GM18508 (cell line): Measurements from ENCODE around the gene NRDC.
"Not testable (repeated sequence)": the region's sequence is repeated elsewhere in the genome, so short reads cannot be mapped to it uniquely, and the experiment has no call there.

ENCODE experiments used
- ATAC-seq: cut with Tn5 transposase; IDR thresholded peaks from one replicate; pipeline ENCODE4 v1.9.1; 2021; ENCODE audit warnings: moderate number of reproducible peaks; ENCODE audit not compliant: insufficient read depth, unreplicated experiment

NRDC gene

DNA sequence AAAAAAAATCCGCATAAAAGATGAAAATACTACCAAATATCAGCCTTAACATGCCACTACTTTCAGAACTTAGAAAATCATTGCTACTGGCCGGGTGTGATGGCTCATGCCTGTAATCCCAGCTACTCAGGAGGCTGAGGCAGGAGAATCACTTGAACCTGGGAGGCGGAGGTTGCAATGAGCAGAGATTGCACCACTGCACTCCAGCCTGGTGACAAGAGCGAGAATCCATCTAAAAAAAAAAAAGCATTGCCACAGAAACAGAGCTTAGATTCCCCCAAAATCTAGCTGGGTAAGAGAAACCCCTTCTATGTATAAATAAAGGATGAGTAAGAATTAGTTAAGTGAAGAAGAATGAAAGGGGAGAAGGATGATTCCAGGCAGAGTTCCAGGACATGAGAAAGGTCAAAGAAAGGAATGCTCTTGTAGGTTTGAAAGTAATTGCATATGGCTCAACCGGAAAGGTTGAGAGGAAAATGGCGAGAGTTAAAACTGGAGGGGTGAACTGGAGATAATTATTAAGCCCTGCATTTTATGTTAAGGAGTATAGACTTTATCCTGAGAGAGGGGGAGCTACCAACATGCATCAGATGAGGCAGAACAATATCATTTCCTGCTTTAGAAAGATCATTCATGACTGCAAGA, 19.7 kb upstream of the NRDC start:
- no peak for ATAC-seq

DNA sequence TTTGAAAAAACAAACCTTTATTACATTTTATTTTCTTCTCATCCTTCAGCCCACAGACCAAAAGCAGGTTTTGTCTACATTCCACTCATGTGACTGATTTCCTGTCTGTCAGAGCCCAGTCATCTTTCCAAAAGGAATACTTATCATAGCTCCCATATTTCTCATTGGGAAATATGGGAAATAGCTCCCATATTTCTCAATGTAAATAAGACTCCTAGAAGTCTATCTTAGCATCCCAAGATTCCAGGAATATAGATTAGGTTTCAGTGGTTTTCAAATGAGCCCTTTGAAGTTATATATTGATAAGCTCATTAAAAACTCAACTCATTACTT, 19.1 kb upstream of the NRDC start:
- no peak for ATAC-seq

DNA sequence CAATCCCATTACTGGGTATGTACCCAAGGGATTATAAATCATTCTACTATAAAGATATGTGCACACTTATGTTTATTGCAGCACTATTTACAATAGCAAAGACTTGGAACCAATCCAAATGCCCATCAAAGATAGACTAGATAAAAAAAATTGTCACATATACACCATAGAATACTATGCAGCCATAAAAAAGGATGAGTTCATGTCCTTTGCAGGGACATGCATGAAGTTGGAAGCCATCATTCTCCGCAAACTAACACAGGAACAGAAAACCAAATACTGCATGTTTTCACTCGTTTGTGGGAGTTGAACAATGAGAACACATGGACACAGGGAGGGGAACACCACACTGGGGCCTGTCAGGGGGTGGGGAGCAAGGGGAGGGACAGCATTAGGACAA, 16.2 kb upstream of the NRDC start:
- ATAC-seq: not testable (repeated sequence)

DNA sequence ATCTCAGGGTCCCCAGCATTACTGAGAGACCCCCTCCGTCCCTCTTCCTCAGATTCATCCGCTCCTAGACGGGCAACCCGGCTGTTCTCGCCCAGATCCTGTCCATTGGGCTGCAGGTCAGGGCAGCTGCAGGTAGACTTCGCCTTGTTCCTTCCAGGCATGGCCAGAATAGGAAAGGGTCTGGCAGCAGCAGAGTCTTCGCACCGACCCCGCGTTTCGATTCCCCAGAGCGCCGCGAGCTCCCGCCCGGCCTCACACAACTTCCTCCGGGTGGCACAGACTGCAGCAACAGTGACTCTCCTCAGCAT, 265 bp downstream of the NRDC start:
- no peak for ATAC-seq

DNA sequence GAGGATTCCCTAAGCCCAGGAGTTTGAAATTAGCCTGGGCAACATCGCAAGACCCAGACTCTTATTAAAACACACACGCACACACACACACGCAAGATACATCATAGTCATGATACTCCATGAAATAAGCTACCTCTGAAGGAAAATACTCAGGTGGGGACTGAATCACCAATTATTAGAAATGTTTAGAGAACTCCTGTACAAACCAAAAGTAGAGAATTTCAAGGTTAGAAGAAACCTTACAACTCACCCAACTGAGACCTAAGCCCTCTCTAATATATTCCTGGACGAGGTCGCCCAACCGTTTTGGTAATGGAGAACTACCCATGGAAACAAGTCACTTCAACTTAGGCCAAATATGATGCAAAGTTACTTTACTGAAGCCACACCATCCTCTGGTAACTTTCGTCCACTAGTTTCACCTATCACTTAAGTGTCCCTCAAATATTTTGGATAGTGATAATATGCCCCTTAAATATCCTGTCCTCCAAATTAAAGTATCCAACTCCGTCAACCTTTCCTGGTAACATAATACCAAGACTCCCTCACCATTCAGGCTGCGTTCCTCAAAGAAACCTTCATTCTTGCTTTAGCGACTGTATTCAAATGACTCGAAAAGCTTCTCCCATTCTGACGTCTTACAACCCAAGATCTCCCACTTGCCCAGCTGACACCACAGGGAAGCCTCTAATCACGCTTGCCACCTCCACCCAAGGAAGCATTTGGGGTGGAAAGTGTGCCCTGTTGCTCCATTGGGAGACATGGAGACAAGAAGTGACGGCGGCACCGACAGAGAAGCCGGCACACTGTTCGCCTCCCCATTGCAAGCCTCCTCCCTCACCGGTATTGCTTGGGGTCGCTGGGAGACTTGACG, 856 bp downstream of the NRDC start:
- ATAC-seq: no peak

DNA sequence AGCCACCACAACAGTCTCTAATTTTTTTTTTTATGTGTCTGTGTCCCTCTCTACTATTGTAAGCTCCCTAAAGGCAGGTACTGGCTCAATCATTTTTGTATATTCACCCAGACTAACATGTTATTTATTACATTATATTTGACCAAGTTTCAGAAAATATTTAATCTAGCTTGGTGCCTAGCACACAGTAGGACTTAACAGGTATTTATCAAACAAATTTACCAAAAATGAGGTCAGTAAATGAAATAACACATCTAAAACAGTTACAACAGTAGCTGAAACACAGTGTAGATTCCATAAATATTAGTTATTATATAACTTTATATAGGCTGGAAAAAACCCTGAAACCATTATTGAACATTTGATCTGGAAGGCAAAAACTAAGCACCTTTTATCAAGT, 2.7 kb downstream of the NRDC start:
- no peak for ATAC-seq

DNA sequence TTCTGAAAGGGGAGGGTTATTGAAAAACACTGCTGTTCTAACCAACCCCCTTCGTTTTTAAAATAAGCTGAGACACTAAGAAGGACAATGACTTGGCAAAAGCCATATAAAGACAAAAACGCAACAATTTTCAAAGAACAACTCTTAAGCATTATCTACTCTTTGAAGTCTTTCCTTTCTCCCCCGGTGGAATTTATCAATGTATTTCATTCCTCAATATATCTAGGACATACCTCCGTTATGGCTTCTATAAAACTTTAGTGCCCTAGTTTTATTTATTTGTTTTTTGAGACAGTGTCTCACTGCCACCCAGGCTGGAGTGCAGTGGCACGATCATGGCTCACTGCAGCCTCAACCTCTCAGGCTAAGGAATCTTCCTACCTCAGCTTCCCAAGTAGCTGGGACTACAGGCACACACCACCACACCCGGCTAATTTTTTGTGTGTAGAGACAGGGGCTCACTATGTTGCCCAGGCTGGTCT, 3.2 kb downstream of the NRDC start:
- ATAC-seq: no peak

DNA sequence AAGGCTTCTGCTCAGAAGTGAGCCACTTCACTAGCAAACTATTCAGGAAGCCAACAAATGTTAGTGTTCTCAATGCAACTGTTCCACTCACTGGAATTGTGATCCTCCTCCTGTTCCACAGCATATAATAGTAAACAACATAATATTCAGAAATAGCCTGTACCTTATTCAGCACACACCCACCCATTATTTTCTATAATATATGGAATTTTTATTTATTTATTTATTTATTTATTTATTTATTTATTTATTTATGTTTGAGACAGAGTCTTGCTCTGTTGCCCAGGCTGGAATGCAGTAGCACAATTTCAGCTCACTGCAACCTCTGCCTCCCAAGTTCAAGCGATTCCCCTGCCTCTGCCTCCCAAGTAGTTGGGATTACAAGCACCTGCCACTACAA, 5.3 kb downstream of the NRDC start:
- ATAC-seq: not testable (repeated sequence)

DNA sequence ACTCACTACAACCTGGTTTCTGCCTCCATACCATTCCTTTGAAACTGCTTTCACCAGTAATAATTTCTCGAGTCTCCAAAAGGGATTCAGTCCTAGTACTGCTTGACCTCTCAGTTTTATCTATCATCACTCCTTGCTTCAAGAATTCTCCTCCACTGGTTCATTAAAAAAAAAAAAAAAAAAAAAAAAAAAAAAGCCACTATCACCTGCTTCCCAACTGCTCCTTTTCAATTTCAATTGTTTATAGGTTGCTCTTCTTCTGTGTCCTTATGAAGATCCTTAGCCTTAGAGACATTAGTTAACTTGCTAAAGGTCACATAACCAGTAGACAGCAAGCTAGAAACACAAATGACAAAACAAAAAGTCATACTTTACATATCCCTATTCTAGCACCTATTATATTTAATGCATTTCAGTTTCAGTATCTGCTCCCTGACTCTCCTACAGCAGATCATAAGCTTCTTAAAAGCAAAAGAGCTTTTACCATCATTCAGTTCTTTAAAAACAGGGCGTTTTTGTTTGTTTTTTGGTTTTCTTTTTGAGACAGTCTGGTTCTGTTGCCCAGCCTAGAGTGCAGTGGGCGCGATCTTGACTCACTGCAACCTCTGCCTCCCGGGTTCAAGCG, 7.1 kb downstream of the NRDC start:
- ATAC-seq: no peak

DNA sequence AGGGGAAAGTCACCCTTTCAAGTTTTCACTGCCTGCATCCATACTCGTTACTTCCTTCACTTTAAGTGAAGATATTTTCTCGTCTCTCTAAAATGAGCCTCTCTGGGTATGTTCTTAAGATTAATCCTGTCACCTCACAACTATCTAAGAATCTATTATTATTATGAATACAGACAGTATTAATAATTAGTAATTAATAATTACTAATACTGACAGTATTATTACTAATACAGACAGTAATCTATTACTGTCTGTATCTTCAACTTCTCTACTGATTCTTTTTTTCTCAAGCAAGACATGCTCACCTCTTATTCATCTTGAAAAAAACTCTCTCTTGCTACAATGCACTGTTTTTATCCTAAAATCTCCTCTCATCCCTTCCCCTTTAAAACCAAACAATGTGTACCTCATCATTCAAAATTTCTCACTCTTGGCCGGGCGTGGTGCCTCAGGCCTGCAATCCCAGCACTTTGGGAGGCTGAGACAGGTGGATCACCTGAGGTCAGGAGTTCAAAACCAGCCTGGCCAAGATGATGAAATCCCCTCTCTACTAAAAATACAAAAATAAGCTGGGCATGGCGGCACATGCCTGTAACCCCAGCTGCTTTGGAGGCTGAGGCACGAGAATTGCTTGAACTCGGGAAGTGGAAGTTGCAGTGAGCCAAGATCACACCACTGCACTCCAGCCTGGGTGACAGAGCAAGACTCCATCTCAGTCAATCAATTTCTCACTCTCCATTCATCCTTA, 7.8 kb downstream of the NRDC start:
- no peak for ATAC-seq

DNA sequence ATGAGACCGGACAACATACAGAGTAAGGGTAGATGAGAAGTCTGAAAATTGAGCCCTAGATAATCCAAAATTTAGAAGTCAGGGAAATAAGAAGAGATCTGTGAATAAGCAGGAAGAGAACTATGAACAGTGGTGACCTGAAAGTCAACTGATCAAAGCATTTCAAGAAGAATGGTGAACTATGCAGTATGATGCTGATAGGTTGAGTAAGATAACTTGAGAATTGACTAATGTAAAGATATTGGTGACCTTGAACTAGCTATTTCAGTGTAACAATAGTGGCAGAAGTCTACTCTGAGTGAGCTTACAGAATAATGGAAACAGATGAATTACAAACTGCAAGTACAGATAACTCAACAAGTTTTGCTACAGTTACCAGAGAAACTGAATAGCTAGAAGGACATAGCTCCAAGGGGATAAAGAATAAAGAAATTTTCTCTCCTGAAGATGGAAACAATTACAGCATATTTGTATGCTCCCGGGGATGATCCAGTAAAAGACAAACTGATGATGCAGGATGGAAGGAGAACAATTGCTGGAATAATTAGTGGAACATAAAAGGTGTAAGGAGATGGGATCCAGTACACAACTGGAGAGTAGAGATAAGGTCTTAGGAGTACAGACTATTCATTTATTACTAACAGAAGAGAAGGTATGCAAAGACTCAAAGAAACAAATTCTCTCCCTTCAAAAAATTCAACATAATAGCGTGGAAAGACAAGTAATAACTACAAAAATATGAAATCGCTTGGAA, 10.9 kb downstream of the NRDC start:
- no peak for ATAC-seq

DNA sequence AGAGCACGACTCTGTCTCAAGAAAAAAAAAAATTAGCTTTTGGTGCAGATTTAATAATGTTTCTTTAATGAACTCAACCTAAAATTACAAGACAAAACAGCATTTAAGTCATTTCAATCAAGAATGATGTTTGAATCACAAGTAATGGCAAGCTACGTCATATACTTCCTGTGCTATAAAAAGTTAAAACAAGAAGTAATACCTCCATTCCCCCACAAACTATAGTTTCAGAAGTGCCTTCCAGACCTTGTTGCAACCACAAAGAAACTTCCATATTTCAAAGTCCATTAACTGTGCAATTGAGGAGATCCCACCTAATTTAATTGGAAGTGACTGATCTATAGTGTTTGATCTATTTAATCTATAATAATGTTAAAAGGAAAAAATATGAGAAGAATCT, 15.1 kb downstream of the NRDC start:
- ATAC-seq: peak; percentile 76

DNA sequence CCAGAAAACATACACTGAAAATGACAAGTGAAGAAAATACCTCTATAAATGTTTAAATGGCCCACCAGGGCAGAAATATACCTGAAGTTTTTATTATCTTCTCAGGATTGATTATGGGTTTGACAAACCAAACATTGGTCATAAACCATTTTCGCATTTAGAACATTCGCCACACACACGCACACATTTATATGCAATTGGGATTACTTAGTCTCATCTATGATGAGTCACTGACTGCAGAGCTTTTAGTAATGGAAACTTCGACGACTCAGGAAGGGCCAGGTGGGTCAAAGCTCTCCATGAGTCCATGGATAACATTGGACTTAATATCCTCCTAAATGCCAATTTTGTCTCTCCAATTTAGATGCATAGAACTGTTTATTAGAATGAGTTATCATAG, 16.9 kb downstream of the NRDC start:
- ATAC-seq: no peak

DNA sequence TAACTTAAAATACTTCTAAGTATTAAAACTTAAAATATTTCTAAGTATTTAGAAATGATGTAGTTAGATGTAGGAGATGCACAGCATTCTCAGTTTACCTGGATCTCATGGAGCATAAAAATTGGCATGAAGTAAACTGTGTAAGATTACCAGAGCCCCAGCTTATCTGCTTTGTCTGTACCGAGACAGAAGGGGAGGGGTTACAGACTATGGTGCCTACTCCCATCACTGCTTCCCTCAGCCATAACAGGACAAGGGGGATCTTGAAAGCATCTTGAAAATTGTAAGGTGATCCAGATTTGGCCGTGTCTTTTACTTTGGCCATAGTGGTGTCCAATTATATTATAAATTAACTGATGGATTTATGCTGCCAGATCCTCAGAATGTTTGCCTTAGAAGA, 18.8 kb downstream of the NRDC start:
- no peak for ATAC-seq

DNA sequence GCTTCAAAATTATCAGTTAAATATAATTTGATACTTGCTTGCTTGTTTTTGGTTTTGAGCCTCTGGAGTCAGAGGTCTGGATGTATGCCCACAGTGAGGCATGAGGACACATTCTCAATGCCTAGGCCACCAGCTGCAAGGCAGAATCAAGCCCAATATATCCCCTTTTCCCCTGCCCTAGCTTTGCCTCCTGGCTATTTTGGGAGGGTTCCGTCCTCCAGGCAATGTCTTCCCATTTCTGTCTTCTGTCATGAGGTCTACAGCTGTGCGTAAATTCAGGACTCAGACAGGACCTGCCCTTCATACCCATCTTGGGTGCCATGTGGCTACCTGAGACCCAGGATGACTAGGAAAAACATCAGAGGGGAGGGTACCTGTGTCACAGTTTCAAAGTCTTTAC, 19.2 kb downstream of the NRDC start:
- ATAC-seq: no peak

DNA sequence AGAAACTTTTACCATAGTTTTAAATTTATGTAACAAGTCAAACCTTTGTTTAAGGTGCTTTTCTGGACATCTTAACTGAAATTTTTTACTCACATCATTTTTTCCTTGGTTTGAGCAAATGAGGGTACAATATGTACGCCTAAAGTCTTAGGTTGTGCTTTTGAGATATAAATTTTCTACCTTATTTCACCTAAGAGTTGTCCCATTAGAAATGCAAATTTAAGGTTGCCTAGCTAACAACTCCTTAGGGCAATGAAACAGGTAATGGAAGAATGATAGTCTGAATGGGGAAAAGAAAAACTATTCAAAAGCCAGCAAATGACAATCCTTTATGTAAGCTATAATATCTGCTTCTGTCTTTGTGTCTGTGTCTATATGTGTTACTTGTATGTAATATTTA, 19.6 kb downstream of the NRDC start:
- no peak for ATAC-seq

DNA sequence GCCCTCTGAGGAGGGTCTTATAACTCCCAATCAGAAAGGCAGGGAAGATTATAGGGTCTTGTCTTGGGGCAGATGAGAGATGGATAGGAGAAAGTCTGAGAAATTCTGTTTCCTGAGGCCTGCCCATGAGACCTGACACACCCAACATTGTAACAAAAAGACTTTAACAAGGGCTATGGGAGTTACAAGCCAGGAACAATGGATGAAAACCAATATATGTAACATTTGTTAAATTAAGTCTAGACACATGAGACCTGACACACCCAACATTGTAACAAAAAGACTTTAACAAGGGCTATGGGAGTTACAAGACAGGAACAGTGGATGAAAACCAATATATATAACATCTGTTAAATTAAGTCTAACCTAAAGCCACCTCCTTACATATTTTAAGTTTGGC, 21.8 kb downstream of the NRDC start:
- ATAC-seq: no peak

DNA sequence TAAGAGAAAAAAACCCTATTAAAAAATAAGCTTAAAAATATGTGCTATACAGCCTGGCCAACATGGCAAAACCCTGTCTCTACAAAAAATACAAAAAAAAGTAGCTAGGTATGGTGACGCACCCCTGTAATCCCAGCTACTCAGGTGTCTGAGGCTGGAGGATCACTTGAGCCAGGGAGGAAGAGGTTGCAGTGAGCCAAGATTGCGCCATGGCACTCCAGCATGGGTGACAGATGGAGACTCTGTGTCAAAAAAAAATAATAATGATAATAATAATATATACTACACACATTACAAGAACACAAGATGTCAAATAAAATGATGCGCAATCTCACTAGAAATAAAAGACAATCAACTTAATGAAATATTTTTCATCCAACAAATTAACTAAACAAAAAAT, 22.9 kb downstream of the NRDC start:
- no peak for ATAC-seq

DNA sequence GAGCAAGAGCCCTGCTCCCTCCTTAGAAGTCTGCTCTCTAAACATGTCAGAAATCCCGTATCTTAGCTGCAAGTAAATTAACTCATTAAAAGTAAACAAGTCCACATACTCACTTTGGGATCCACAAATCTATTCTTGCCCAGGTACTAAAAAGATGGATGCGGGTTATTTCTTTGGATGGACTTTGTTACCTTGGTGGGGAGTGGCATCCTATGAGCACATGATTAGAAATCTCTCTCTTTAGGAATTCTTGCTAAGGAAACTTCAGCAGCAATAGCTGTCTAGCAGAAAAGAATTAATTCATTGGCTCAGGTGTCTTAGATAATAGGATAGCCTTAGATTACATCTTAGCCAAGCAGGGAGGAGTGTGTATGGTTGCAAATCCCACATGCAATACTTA, 25.2 kb downstream of the NRDC start:
- ATAC-seq: no peak

DNA sequence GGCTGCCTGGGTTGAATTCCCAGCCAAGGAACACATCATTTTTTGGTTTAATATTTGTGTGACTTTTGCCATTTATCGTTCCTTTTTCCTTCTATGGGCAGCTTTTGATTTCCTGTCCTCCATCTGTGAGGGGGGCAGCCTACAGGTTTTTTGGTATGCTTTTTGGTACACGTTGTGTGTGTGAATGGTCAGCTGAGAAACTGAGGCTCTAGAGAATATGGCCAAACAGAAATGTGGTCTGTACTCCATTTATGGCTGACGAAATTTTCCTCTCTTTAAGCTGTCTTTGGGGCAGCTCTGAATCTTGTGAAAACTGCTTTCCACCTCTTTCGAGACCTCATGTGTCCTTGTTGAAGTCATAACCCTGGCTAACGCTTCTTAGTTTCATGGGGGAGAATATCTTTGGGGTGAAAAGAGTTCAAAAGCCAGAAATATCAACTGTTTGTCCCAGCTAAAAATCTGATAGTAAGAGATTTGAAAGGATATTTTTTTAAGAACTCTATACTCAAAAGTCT, 26.6 kb downstream of the NRDC start:
- no peak for ATAC-seq
